Keratinocyte (primary cell): ENCODE data around the gene ZNF407. TPM values are rescaled to one million over a fixed set of nuclear protein-coding genes. Genes with fewer than 3 reads are reported as not detected.
A peak's percentile ranks its signal among the peaks of the same experiment; 100 is the strongest.

Experiments
- DNase-seq: peaks from one replicate; pipeline ENCODE4 v3.0.0-alpha.2; 2011; ENCODE audit warnings: low read depth, missing footprints, low spot score
- FAIRE-seq: peaks from 2 replicates; lab custom pipeline; 2011; peaks lifted over from hg19 to GRCh38; lab: Jason Lieb, UNC
- H2AFZ ChIP-seq: 2 replicates; pipeline ENCODE4 v1.6.0; 2012; ENCODE audit warnings: low read length, control low read depth, inconsistent platforms; ENCODE audit not compliant: control insufficient read depth
- H3K27ac ChIP-seq: 2 replicates; pipeline ENCODE4 v1.5.1; 2011; ENCODE audit warnings: low read length; ENCODE audit not compliant: control insufficient read depth, insufficient read depth
- H3K27me3 ChIP-seq: 3 replicates; pipeline ENCODE4 v1.6.0; 2011; ENCODE audit warnings: low read length; ENCODE audit not compliant: control insufficient read depth, insufficient read depth; ENCODE audit errors: extremely low read depth
- H3K36me3 ChIP-seq, 2 experiments: 2 replicates in 1 of 2; 3 replicates in 1 of 2; pipeline ENCODE4 v1.5.1; 2011; ENCODE audit warnings: low read length in 2 of 2, mild to moderate bottlenecking in 1 of 2; ENCODE audit not compliant: control insufficient read depth in 2 of 2, insufficient read depth in 2 of 2; ENCODE audit errors: extremely low read depth in 1 of 2
- H3K4me1 ChIP-seq: 3 replicates; pipeline ENCODE4 v1.5.1; 2011; ENCODE audit warnings: low read length; ENCODE audit not compliant: control insufficient read depth, insufficient read depth; ENCODE audit errors: extremely low read depth
- H3K4me2 ChIP-seq: 3 replicates; pipeline ENCODE4 v1.6.0; 2011; ENCODE audit warnings: low read depth, low read length; ENCODE audit not compliant: control insufficient read depth, insufficient read depth; ENCODE audit errors: extremely low read depth
- H3K4me3 ChIP-seq, 3 experiments: fragments of 200-600 bp in 1 of 3; sonication (generic) in 1 of 3; 2 replicates in 2 of 3; 3 replicates in 1 of 3; pipeline ENCODE4 v1.5.1; 2011 to 2016; ENCODE audit warnings: low read length in 3 of 3, mild to moderate bottlenecking in 3 of 3, control low read depth in 2 of 3, inconsistent platforms in 1 of 3, low read depth in 1 of 3, mixed read lengths in 1 of 3, mixed run types in 1 of 3, moderate library complexity in 1 of 3; ENCODE audit not compliant: control insufficient read depth in 2 of 3, insufficient read depth in 2 of 3; ENCODE audit errors: extremely low read depth in 1 of 3
- H3K79me2 ChIP-seq: 2 replicates; pipeline ENCODE4 v1.6.0; 2012; ENCODE audit warnings: low read length; ENCODE audit not compliant: control insufficient read depth, insufficient read depth
- H3K9ac ChIP-seq: 3 replicates; pipeline ENCODE4 v1.6.0; 2011; ENCODE audit warnings: low read length; ENCODE audit not compliant: control insufficient read depth, insufficient read depth; ENCODE audit errors: extremely low read depth
- H3K9me1 ChIP-seq: 3 replicates; pipeline ENCODE4 v1.6.0; 2011; ENCODE audit warnings: low read length; ENCODE audit not compliant: control insufficient read depth, insufficient read depth; ENCODE audit errors: extremely low read depth
- H3K9me3 ChIP-seq: 2 replicates; pipeline ENCODE4 v1.5.1; 2012; ENCODE audit warnings: low read depth, low read length; ENCODE audit not compliant: control insufficient read depth
- H4K20me1 ChIP-seq: 3 replicates; pipeline ENCODE4 v1.6.0; 2011; ENCODE audit warnings: low read length; ENCODE audit not compliant: control insufficient read depth, insufficient read depth; ENCODE audit errors: extremely low read depth
- CTCF ChIP-seq, 3 experiments: IDR thresholded peaks in 1 of 3; conservative IDR thresholded peaks in 1 of 3; optimal IDR thresholded peaks in 1 of 3; 2 replicates in 2 of 3; 3 replicates in 1 of 3; pipeline versions ENCODE3 to v1.5.1; 2011; ENCODE audit warnings: low read length in 3 of 3, mild to moderate bottlenecking in 3 of 3, moderate library complexity in 2 of 3, control low read depth in 1 of 3, inconsistent platforms in 1 of 3; ENCODE audit not compliant: insufficient read depth in 2 of 3; ENCODE audit errors: extremely low read depth in 1 of 3
- EZH2 ChIP-seq: IDR thresholded peaks from one replicate; pipeline ENCODE4 v1.6.1; 2012; ENCODE audit warnings: inconsistent platforms, mild to moderate bottlenecking, low read length, moderate library complexity
- dilution Hi-C: fragments of 300-500 bp; cut with MboI; formaldehyde crosslinking; loops from one replicate; pipeline ENCODE4 v1.7.0; 2020; ENCODE audit warnings: low sequenced_read_pairs; ENCODE audit not compliant: extremely low pct_ligation_motif_present
- polyA plus RNA-seq, 5 experiments: library from polyadenylated mRNA; depleted of rRNA in 3 of 5; stranded (reverse) in 3 of 5; stranded (forward) in 1 of 5; unstranded in 1 of 5; fragments of >200 nt; gene quantifications; 1 replicate in 1 of 5; 2 replicates in 3 of 5; 3 replicates in 1 of 5; pipeline versions ENCODE4 v1.2.1 to v1.2.3, GENCODE V29; 2011 to 2012; ENCODE audit warnings: missing spikeins in 2 of 5, low read depth in 1 of 5, low replicate concordance in 1 of 5

The ZNF407 gene
- polyA plus RNA-seq, 1 donor (not counting 4 experiments of a cell fraction or from before 2014, with no cell fraction given): 3.8 TPM

- H3K9ac ChIP-seq: no peak overlapping the region
- H2AFZ ChIP-seq: no peak overlapping the region
- no peak overlapping the region for H3K4me2 ChIP-seq
- no peaks in the 10 kb centered on the region for H3K9me1 ChIP-seq
- no peak for DNase-seq
- FAIRE-seq: no peak
- no peak overlapping the region for H3K27ac ChIP-seq
- H4K20me1 ChIP-seq: no peaks in the 10 kb centered on the region
- no peaks in the 10 kb centered on the region for H3K79me2 ChIP-seq
- H3K9me3 ChIP-seq: no peaks in the 10 kb centered on the region
- no peaks in the 10 kb centered on the region for H3K36me3 ChIP-seq
- no peak overlapping the region for H3K4me3 ChIP-seq
- H3K4me1 ChIP-seq: peaks cover 3% of the 10 kb centered on the region
- no peaks in the 10 kb centered on the region for H3K27me3 ChIP-seq
- dilution Hi-C loops: no loop called here
- TF ChIP-seq EZH2 (no peak), CTCF (optimal IDR thresholded peaks at IDR 0.05 in 1 of 3, IDR thresholded peaks at IDR 0.05 in 1 of 3, conservative IDR thresholded peaks at IDR 0.05 in 1 of 3; ENCODE audit: extremely low read depth in 1 of 3, insufficient read depth in 2 of 3, low read length in 3 of 3) (no peak)
Measured at GRCh38 chr18:74949611-74950010, 351.9 kb downstream of the ZNF407 start.

GRCh38 chr18:74950479-74950878 lies 352.8 kb downstream of the ZNF407 start:
- FAIRE-seq: peak; percentile 32
- Histone ChIP-seq H3K27me3 (no peaks in the 10 kb centered on the region), H3K9me1 (no peaks in the 10 kb centered on the region), H3K4me3 (no peak overlapping the region), H3K79me2 (no peaks in the 10 kb centered on the region), H2AFZ (no peak overlapping the region), H3K27ac (no peak overlapping the region), H3K36me3 (no peaks in the 10 kb centered on the region), H3K9ac (no peak overlapping the region), H3K9me3 (no peaks in the 10 kb centered on the region), H4K20me1 (no peaks in the 10 kb centered on the region), H3K4me1 (peaks cover 3% of the 10 kb centered on the region), H3K4me2 (no peak overlapping the region)
- dilution Hi-C loops: no loop called here
- TF ChIP-seq CTCF (optimal IDR thresholded peaks at IDR 0.05 in 1 of 3, IDR thresholded peaks at IDR 0.05 in 1 of 3, conservative IDR thresholded peaks at IDR 0.05 in 1 of 3; ENCODE audit: extremely low read depth in 1 of 3, insufficient read depth in 2 of 3, low read length in 3 of 3) (no peak), EZH2 (no peak)
- DNase-seq: no peak
